Activated naive CD4-positive, alpha-beta T cell treated with anti-CD3 and anti-CD28 coated beads, Interleukin-2, amount 50 U/mL, for 72 hours (primary cell): Measurements from ENCODE around the gene CCKAR. TPM values are rescaled to one million over a fixed set of nuclear protein-coding genes. Genes with fewer than 3 reads are reported as not detected.

Source experiments
- ATAC-seq, 2 donors: fragments of 150-1000 bp; cut with Tn5 transposase; 2 replicates each; pipeline ENCODE4 v1.10.0; 2021; ENCODE audit warnings: mild to moderate bottlenecking in 2 of 2, moderate library complexity in 2 of 2
- DNase-seq, 2 donors: peaks; one replicate each; pipeline ENCODE4 v3.0.0; 2021 to 2022; ENCODE audit warnings: low spot score in 2 of 2
- H3K27ac Mint-ChIP-seq, 2 donors: one replicate each; pipeline ENCODE4 v1.8.0; 2022; ENCODE audit warnings: mild to moderate bottlenecking in 2 of 2, mixed read lengths in 2 of 2
- H3K36me3 Mint-ChIP-seq, 2 donors: one replicate each; pipeline ENCODE4 v1.8.0; 2022; ENCODE audit warnings: mixed read lengths in 2 of 2
- H3K9me3 Mint-ChIP-seq, 2 donors: one replicate each; pipeline ENCODE4 v1.8.0; 2022; ENCODE audit warnings: mixed read lengths in 2 of 2
- total RNA-seq, 2 donors: library from RNA; stranded (reverse); gene quantifications; one replicate each; pipeline ENCODE4 v1.2.3, GENCODE V29; 2022

The CCKAR gene
- total RNA-seq, 2 donors from 2014 or later = not detected

- ATAC-seq (no peak), DNase-seq (no peak)
- Mint-ChIP-seq H3K9me3 (peaks cover 0 to 3% of the 10 kb centered on the region in 2 donors), H3K36me3 (no peaks in the 10 kb centered on the region), H3K27ac (no peak overlapping the region)
These were observed 21.3 kb downstream of the CCKAR start for GRCh38 chr4:26468977-26469376.

- no peak for ATAC-seq
- no peak for DNase-seq
- H3K27ac Mint-ChIP-seq = no peak overlapping the region
These were observed 21.9 kb downstream of the CCKAR start for GRCh38 chr4:26468283-26468949.

GRCh38 chr4:26467724-26468123, 22.6 kb downstream of the CCKAR start:
- no peak for ATAC-seq
- no peak overlapping the region for H3K27ac Mint-ChIP-seq
- peaks cover 0 to 6% of the 10 kb centered on the region in 2 donors for H3K9me3 Mint-ChIP-seq
- no peak for DNase-seq
- no peaks in the 10 kb centered on the region for H3K36me3 Mint-ChIP-seq

More at GRCh38 chr4:26468283-26468949, 21.9 kb downstream of the CCKAR start:
- Mint-ChIP-seq H3K36me3 (no peaks in the 10 kb centered on the region), H3K9me3 (peaks cover 0 to 6% of the 10 kb centered on the region in 2 donors)

- DNase-seq (no peak), ATAC-seq (no peak)
- no peak overlapping the region for H3K27ac Mint-ChIP-seq
- H3K36me3 Mint-ChIP-seq = no peaks in the 10 kb centered on the region
- peaks cover 0 to 6% of the 10 kb centered on the region in 2 donors for H3K9me3 Mint-ChIP-seq
These were observed 23.6 kb downstream of the CCKAR start for GRCh38 chr4:26466578-26467270.

- H3K36me3 Mint-ChIP-seq = no peaks in the 10 kb centered on the region
- no peak for DNase-seq
- no peak overlapping the region for H3K27ac Mint-ChIP-seq
- peaks cover 0 to 6% of the 10 kb centered on the region in 2 donors for H3K9me3 Mint-ChIP-seq
- ATAC-seq = no peak
These were observed 25.7 kb downstream of the CCKAR start for GRCh38 chr4:26464420-26465095.

- DNase-seq (no peak), ATAC-seq (no peak)
These were observed 26.9 kb downstream of the CCKAR start for GRCh38 chr4:26463386-26463785.

GRCh38 chr4:26462874-26463273, 27.4 kb downstream of the CCKAR start:
- peaks cover 0 to 6% of the 10 kb centered on the region in 2 donors for H3K9me3 Mint-ChIP-seq

More at GRCh38 chr4:26463386-26463785, 26.9 kb downstream of the CCKAR start:
- Mint-ChIP-seq H3K9me3 (peaks cover 0 to 6% of the 10 kb centered on the region in 2 donors), H3K27ac (no peak overlapping the region), H3K36me3 (no peaks in the 10 kb centered on the region)

GRCh38 chr4:26459756-26460530, 30.3 kb downstream of the CCKAR start:
- no peaks in the 10 kb centered on the region for H3K36me3 Mint-ChIP-seq
- peaks cover 0 to 6% of the 10 kb centered on the region in 2 donors for H3K9me3 Mint-ChIP-seq
- no peak overlapping the region for H3K27ac Mint-ChIP-seq
- ATAC-seq (no peak), DNase-seq (no peak)

More at GRCh38 chr4:26462874-26463273, 27.4 kb downstream of the CCKAR start:
- no peak for ATAC-seq
- no peak for DNase-seq
- Mint-ChIP-seq H3K36me3 (no peaks in the 10 kb centered on the region), H3K27ac (no peak overlapping the region)

- H3K36me3 Mint-ChIP-seq = no peaks in the 10 kb centered on the region
- DNase-seq = no peak
- ATAC-seq = peak in 1 of 2 donors; percentile 29
These were observed 31.1 kb downstream of the CCKAR start for GRCh38 chr4:26459054-26459755.

GRCh38 chr4:26458157-26458561, 32.1 kb downstream of the CCKAR start:
- ATAC-seq = no peak
- H3K9me3 Mint-ChIP-seq = no peaks in the 10 kb centered on the region

More at GRCh38 chr4:26459054-26459755, 31.1 kb downstream of the CCKAR start:
- no peak overlapping the region for H3K27ac Mint-ChIP-seq
- H3K9me3 Mint-ChIP-seq = peaks cover 0 to 5% of the 10 kb centered on the region in 2 donors

GRCh38 chr4:26457412-26457811, 32.9 kb downstream of the CCKAR start:
- DNase-seq (no peak), ATAC-seq (no peak)
- Mint-ChIP-seq H3K9me3 (no peaks in the 10 kb centered on the region), H3K36me3 (no peaks in the 10 kb centered on the region), H3K27ac (no peak overlapping the region)

More at GRCh38 chr4:26458157-26458561, 32.1 kb downstream of the CCKAR start:
- DNase-seq = no peak
- no peak overlapping the region for H3K27ac Mint-ChIP-seq
- no peaks in the 10 kb centered on the region for H3K36me3 Mint-ChIP-seq

- Mint-ChIP-seq H3K9me3 (no peaks in the 10 kb centered on the region), H3K36me3 (no peaks in the 10 kb centered on the region), H3K27ac (peak overlapping the region in 1 of 2 donors; percentile 48)
- DNase-seq = no peak
- no peak for ATAC-seq
These were observed 34.7 kb downstream of the CCKAR start for GRCh38 chr4:26455571-26455970.

- Mint-ChIP-seq H3K9me3 (no peaks in the 10 kb centered on the region), H3K27ac (no peak overlapping the region), H3K36me3 (no peaks in the 10 kb centered on the region)
- DNase-seq (no peak), ATAC-seq (no peak)
These were observed 35.3 kb downstream of the CCKAR start for GRCh38 chr4:26454961-26455360.

GRCh38 chr4:26452565-26453531, 37.4 kb downstream of the CCKAR start:
- Mint-ChIP-seq H3K9me3 (no peaks in the 10 kb centered on the region), H3K27ac (no peak overlapping the region), H3K36me3 (no peaks in the 10 kb centered on the region)
- ATAC-seq (peak in 1 of 2 donors; percentile 7), DNase-seq (no peak)

GRCh38 chr4:26451597-26451996, 38.7 kb downstream of the CCKAR start:
- DNase-seq (no peak), ATAC-seq (no peak)
- Mint-ChIP-seq H3K27ac (no peak overlapping the region), H3K36me3 (no peaks in the 10 kb centered on the region), H3K9me3 (no peaks in the 10 kb centered on the region)
